DND-41 (cell line): ENCODE measurements around the gene ARHGDIA.

ENCODE experiments used
- EZH2 ChIP-seq: IDR thresholded peaks from 3 replicates; pipeline ENCODE4 v1.6.1; 2012; ENCODE audit warnings: borderline replicate concordance, low read depth, mild to moderate bottlenecking, moderate library complexity, low read length, inconsistent platforms; ENCODE audit not compliant: severe bottlenecking
- TF ChIP-seq, protein P1 (sequence below): IDR thresholded peaks from 2 replicates; pipeline ENCODE4 v1.5.1; 2012; ENCODE audit warnings: borderline replicate concordance, low read length, moderate library complexity, mild to moderate bottlenecking; ENCODE audit not compliant: poor library complexity, severe bottlenecking; ENCODE audit errors: extremely low read depth

DNA sequence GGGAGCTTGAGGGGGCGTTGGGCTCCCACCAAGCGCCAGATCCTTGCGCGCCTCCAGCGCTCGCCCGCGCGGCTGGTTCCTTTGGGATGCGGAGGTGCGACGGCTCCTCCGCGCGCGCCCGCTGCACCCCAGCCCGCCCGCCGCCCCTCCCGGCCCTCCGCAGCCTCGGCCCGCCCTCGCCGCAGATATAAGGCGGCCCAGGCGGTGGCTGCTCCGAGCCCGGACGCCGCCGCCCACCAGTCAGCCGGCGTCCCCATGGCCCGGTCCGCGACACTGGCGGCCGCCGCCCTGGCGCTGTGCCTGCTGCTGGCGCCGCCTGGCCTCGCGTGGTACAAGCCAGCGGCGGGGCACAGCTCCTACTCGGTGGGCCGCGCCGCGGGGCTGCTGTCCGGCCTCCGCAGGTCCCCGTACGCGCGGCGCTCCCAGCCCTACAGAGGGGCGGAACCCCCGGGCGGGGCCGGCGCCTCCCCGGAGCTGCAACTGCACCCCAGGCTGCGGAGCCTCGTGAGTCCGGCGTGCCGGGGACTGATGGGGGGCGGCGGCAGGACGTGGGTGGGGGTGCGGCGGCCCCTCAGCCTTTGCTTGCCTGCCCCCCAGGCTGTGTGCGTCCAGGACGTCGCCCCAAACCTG, 31.0 kb upstream of the ARHGDIA start, which contains the start of gene NPB:
- TF ChIP-seq, protein P1, sequence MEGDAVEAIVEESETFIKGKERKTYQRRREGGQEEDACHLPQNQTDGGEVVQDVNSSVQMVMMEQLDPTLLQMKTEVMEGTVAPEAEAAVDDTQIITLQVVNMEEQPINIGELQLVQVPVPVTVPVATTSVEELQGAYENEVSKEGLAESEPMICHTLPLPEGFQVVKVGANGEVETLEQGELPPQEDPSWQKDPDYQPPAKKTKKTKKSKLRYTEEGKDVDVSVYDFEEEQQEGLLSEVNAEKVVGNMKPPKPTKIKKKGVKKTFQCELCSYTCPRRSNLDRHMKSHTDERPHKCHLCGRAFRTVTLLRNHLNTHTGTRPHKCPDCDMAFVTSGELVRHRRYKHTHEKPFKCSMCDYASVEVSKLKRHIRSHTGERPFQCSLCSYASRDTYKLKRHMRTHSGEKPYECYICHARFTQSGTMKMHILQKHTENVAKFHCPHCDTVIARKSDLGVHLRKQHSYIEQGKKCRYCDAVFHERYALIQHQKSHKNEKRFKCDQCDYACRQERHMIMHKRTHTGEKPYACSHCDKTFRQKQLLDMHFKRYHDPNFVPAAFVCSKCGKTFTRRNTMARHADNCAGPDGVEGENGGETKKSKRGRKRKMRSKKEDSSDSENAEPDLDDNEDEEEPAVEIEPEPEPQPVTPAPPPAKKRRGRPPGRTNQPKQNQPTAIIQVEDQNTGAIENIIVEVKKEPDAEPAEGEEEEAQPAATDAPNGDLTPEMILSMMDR, result no peak
- no peak for TF ChIP-seq EZH2
